Activated gamma-delta T cell (primary cell): ENCODE data around the gene ANAPC16.
"Not testable (repeated sequence)": the region's sequence is repeated elsewhere in the genome, so short reads cannot be mapped to it uniquely, and the experiment has no call there.

Experiments used
- DNase-seq: peaks from one replicate; lab custom pipeline; 2025; lab: John Stamatoyannopoulos, UW

ANAPC16 gene

DNA sequence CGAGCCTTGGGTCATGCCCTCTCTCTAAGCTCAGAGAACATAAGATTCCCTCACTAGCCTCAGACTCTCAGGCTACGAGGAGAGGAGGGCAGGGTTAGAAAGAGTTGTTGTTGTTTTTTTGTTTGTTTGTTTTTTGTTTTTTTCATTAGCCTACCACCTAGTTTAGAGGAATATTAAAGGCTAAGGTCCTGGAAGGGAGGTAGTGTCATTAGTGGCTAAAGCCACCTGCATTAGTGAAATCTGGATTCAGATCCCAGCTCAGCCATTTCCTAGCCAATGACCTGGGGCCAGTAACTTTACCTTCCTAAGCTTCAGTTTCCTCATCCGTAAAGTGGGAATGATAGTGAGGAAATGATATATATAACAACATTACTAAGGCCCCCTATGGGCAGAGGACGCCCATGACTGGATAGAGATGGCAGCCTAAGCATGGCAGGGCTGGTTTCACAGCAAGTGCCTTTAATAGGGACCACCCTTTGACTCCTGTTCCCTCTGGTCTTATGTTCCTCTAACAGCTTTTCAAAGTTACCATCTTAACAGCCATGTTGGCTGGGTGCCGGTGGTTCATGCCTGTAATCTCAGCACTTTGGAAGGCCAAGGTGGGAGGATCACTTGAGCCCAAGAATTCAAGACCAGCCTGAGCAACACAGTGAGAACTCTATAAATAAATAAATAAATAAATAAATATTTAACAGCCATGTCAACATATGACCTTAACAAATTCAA lies 63.0 kb downstream of the ANAPC16 start:
- no peak for DNase-seq

DNA sequence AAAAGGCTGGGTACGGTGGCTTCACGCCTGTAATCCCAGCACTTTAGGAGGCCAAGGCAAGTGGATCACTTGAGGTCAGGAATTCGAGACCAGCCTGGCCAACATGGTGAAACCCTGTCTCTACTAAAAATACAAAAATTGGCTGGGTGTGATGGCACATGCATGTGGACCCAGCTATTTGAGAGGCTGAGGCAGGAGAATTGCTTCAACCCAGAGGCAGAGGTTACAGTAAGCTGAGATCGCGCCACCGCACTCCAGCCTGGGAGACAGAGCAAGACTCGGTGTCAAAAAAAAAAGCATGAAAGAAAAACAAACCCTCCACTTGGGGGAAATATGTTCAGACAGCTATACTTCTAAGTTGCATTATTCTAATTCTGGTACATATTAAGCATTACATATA lies 63.8 kb downstream of the ANAPC16 start:
- DNase-seq = not testable (repeated sequence)

DNA sequence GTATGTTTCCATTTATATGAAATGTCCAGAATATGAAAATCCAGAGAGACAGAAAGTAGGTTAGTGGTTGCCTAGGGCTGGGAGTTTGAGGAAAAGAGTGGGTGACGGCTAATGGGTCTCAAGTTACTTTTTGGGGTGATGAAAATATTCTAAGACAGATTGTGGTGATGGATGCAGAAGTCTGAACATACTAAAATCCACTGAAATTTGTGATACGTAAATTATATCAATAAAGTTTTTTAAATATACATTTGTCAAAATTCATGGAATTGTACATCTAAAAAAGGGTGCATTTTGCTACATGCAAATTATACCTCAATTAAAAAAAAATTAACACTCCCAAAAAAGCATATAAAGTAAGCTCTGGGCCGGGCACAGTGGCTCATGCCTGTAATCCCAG lies 67.3 kb downstream of the ANAPC16 start:
- no peak for DNase-seq
